Glomerular endothelial cell (primary cell): Measurements from ENCODE around the gene MIR17HG. TPM values are rescaled to one million over a fixed set of nuclear protein-coding genes. Genes with fewer than 3 reads are reported as not detected.
"Not testable (repeated sequence)": the region's sequence is repeated elsewhere in the genome, so short reads cannot be mapped to it uniquely, and the experiment has no call there.

Experiments
- DNase-seq: peaks from one replicate; pipeline ENCODE4 v3.0.0-alpha.2; 2011; ENCODE audit warnings: low read depth, low spot score; ENCODE audit errors: extremely low read depth
- total RNA-seq: library from RNA; depleted of rRNA; stranded (reverse); fragments of >200 nt; gene quantifications from 2 replicates; pipeline ENCODE4 v1.2.3, GENCODE V29; 2015

The MIR17HG gene
- total RNA-seq = 1.6 and 2.4 TPM in 2 replicates

GRCh38 chr13:91347202-91347995 lies at the start of gene MIR17HG:
Gene MIR17HG (plus strand): TSS chr13:91347687.
- no peak for DNase-seq

- DNase-seq = no peak
These were observed 49.4 kb upstream of the MIR17HG start for GRCh38 chr13:91298060-91298459.

GRCh38 chr13:91302111-91302510 lies 45.4 kb upstream of the MIR17HG start:
- DNase-seq = no peak

GRCh38 chr13:91303031-91303430 lies 44.5 kb upstream of the MIR17HG start:
- no peak for DNase-seq

GRCh38 chr13:91304741-91305140 lies 42.7 kb upstream of the MIR17HG start:
- DNase-seq = no peak

- DNase-seq = no peak
These were observed 41.8 kb upstream of the MIR17HG start for GRCh38 chr13:91305652-91306051.

- no peak for DNase-seq
These were observed 39.6 kb upstream of the MIR17HG start for GRCh38 chr13:91307887-91308286.

GRCh38 chr13:91308299-91308698 lies 39.2 kb upstream of the MIR17HG start:
- DNase-seq = no peak

- no peak for DNase-seq
These were observed 36.0 kb upstream of the MIR17HG start for GRCh38 chr13:91311491-91311890.

GRCh38 chr13:91312324-91312723 lies 35.2 kb upstream of the MIR17HG start:
- no peak for DNase-seq

- no peak for DNase-seq
These were observed 34.4 kb upstream of the MIR17HG start for GRCh38 chr13:91313103-91313502.

GRCh38 chr13:91313581-91313980 lies 33.9 kb upstream of the MIR17HG start:
- DNase-seq = no peak

GRCh38 chr13:91314888-91315287 lies 32.6 kb upstream of the MIR17HG start:
- DNase-seq = no peak

- no peak for DNase-seq
These were observed 28.6 kb upstream of the MIR17HG start for GRCh38 chr13:91318886-91319285.

- DNase-seq = no peak
These were observed 27.5 kb upstream of the MIR17HG start for GRCh38 chr13:91319996-91320395.

GRCh38 chr13:91320990-91321389 lies 26.5 kb upstream of the MIR17HG start:
- DNase-seq = not testable (repeated sequence)

GRCh38 chr13:91323349-91323748 lies 24.1 kb upstream of the MIR17HG start:
- no peak for DNase-seq

- no peak for DNase-seq
These were observed 21.3 kb upstream of the MIR17HG start for GRCh38 chr13:91326146-91326545.

- no peak for DNase-seq
These were observed 18.8 kb upstream of the MIR17HG start for GRCh38 chr13:91328726-91329125.

GRCh38 chr13:91329733-91330132 lies 17.8 kb upstream of the MIR17HG start:
- DNase-seq = no peak

GRCh38 chr13:91331047-91331915 lies 16.2 kb upstream of the MIR17HG start:
- DNase-seq = no peak

GRCh38 chr13:91346062-91346461 lies 1.4 kb upstream of the MIR17HG start:
- DNase-seq = no peak
